GM12878 (cell line): ENCODE data around the gene MED13L. TPM values are rescaled to one million over a fixed set of nuclear protein-coding genes. Genes with fewer than 3 reads are reported as not detected.

ENCODE experiments used
- ATAC-seq: fragments of 200-7000 bp; cut with Tn5 transposase; 3 replicates; pipeline ENCODE4 v1.9.1; 2020; ENCODE audit warnings: mild to moderate bottlenecking, moderate library complexity
- BruUV-seq: library from RNA; stranded (reverse); fragments of 400-500 nt; replicated peaks from 2 replicates; lab custom pipeline; 2021; lab: Mats Ljungman, UMichigan
- CTCF ChIA-PET: fragments of 300-600 bp; sonication (Branson Sonifier 250); formaldehyde crosslinking; extraction: SDS; loops from one replicate; lab custom pipeline; 2021; ENCODE audit warnings: inconsistent platforms; lab: Yijun Ruan, JAX
- POLR2A ChIA-PET: fragments of 350-600 bp; formaldehyde crosslinking; extraction: SDS; loops from one replicate; lab custom pipeline; 2021; ENCODE audit warnings: inconsistent platforms; lab: Charles Lee
- RAD21 ChIA-PET: fragments of 300-600 bp; sonication (Branson Sonifier 250); formaldehyde crosslinking; loops from one replicate; lab custom pipeline; 2023; ENCODE audit warnings: antibody characterized with exemption; ENCODE audit not compliant: unreplicated experiment; lab: Charles Lee
- SMC1A ChIA-PET: fragments of 300-600 bp; sonication (Branson Sonifier 250); formaldehyde crosslinking; loops from one replicate; lab custom pipeline; 2023; ENCODE audit not compliant: unreplicated experiment, uncharacterized antibody; lab: Charles Lee
- DNase-seq: peaks from one replicate; pipeline ENCODE4 v3.0.0-alpha.2; 2011; ENCODE audit warnings: low read depth, low spot score
- FAIRE-seq: peaks from 3 replicates; lab custom pipeline; 2011; peaks lifted over from hg19 to GRCh38; lab: Jason Lieb, UNC
- H2AFZ ChIP-seq: 2 replicates; pipeline ENCODE4 v1.6.0; 2011; ENCODE audit warnings: low read depth, low read length, control low read depth; ENCODE audit not compliant: control insufficient read depth
- H3K27ac ChIP-seq: 2 replicates; pipeline ENCODE4 v1.5.1; 2011; ENCODE audit warnings: control low read depth; ENCODE audit not compliant: control insufficient read depth, insufficient read depth
- H3K27me3 ChIP-seq, 2 experiments: replicated peaks in 1 of 2; 2 replicates each; pipeline versions ENCODE4 v1.6.0 to v1.6.1; 2011; ENCODE audit warnings: low read length in 1 of 2; ENCODE audit not compliant: control insufficient read depth in 2 of 2, insufficient read depth in 2 of 2
- H3K36me3 ChIP-seq, 2 experiments: 2 replicates each; pipeline ENCODE4 v1.5.1; 2011; ENCODE audit warnings: low read length in 1 of 2; ENCODE audit not compliant: control insufficient read depth in 2 of 2, insufficient read depth in 2 of 2
- H3K4me1 ChIP-seq: 2 replicates; pipeline ENCODE4 v1.6.1; 2011; ENCODE audit warnings: mild to moderate bottlenecking, low read length, moderate library complexity, mixed read lengths; ENCODE audit not compliant: control insufficient read depth, insufficient read depth
- H3K4me2 ChIP-seq: 2 replicates; pipeline ENCODE4 v1.6.0; 2011; ENCODE audit warnings: control low read depth; ENCODE audit not compliant: control insufficient read depth, insufficient read depth
- H3K4me3 ChIP-seq: fragments of 200-600 bp; sonication (generic); 2 replicates; pipeline ENCODE4 v1.5.1; 2016
- H3K79me2 ChIP-seq: 2 replicates; pipeline ENCODE4 v1.6.0; 2011; ENCODE audit warnings: low read length; ENCODE audit not compliant: control insufficient read depth, insufficient read depth
- H3K9ac ChIP-seq: 2 replicates; pipeline ENCODE4 v1.8.0; 2011; ENCODE audit warnings: low read length, control low read depth, mixed read lengths; ENCODE audit not compliant: control insufficient read depth, insufficient read depth
- H3K9me3 ChIP-seq: replicated peaks from 3 replicates; pipeline ENCODE4 v1.5.1; 2011; ENCODE audit warnings: mild to moderate bottlenecking, low read length; ENCODE audit not compliant: control insufficient read depth, insufficient read depth
- H4K20me1 ChIP-seq: 2 replicates; pipeline ENCODE4 v1.6.0; 2011; ENCODE audit not compliant: control insufficient read depth, insufficient read depth
- BRCA1 ChIP-seq: IDR thresholded peaks from 2 replicates; pipeline ENCODE4 v1.6.1; 2011; ENCODE audit warnings: low read depth, low read length, improper control_type of control experiment
- FOS ChIP-seq: IDR thresholded peaks from 3 replicates; pipeline ENCODE4 v1.6.1; 2011; ENCODE audit warnings: borderline replicate concordance; ENCODE audit not compliant: insufficient read length; ENCODE audit errors: extremely low read depth
- MTA2 ChIP-seq: fragments of 450-650 bp; IDR thresholded peaks from 2 replicates; pipeline ENCODE4 v1.6.1; 2016; ENCODE audit warnings: low read depth, mild to moderate bottlenecking, moderate library complexity
- NBN ChIP-seq: fragments of 450-650 bp; IDR thresholded peaks from 2 replicates; pipeline ENCODE4 v1.6.1; 2016
- NKRF ChIP-seq: fragments of 450-650 bp; conservative IDR thresholded peaks from 2 replicates; pipeline ENCODE4 v1.6.1; 2017; ENCODE audit warnings: mild to moderate bottlenecking, moderate library complexity
- NR2C2 ChIP-seq: IDR thresholded peaks from 2 replicates; pipeline ENCODE4 v1.6.1; 2011; ENCODE audit warnings: borderline replicate concordance, low read depth; ENCODE audit not compliant: control insufficient read depth, insufficient read length
- PAX5 ChIP-seq: IDR thresholded peaks from 2 replicates; pipeline ENCODE4 v1.6.1; 2011; ENCODE audit warnings: low read depth, low read length, borderline replicate concordance
- RAD51 ChIP-seq: fragments of 450-650 bp; IDR thresholded peaks from 2 replicates; pipeline ENCODE4 v1.6.1; 2016; ENCODE audit warnings: moderate library complexity, mild to moderate bottlenecking, inconsistent platforms
- SRF ChIP-seq, 2 experiments: IDR thresholded peaks; 2 replicates each; pipeline ENCODE4 v1.6.1; 2011; ENCODE audit warnings: low read depth in 2 of 2, low read length in 2 of 2, mild to moderate bottlenecking in 1 of 2, moderate library complexity in 1 of 2
- ZBED1 ChIP-seq: IDR thresholded peaks from 2 replicates; pipeline ENCODE4 v1.6.1; 2016; ENCODE audit warnings: borderline replicate concordance
- ZNF207 ChIP-seq: fragments of 450-650 bp; IDR thresholded peaks from 2 replicates; pipeline ENCODE4 v1.6.1; 2014; ENCODE audit warnings: antibody characterized with exemption, mild to moderate bottlenecking, borderline replicate concordance
- ZNF687 ChIP-seq: fragments of 450-650 bp; IDR thresholded peaks from 2 replicates; pipeline ENCODE4 v1.6.1; 2017; ENCODE audit warnings: mild to moderate bottlenecking, moderate library complexity
- WGBS: methylation state at CpG from one replicate; pipeline ENCODE4 v1.1.6; 2016; ENCODE audit warnings: low lambda C conversion rate; ENCODE audit not compliant: insufficient replicate concordance, insufficient coverage; ENCODE audit errors: missing lambda C conversion rate; 5-methylcytosine and 5-hydroxymethylcytosine counted together
- in situ Hi-C: fragments of 300-500 bp; cut with MboI; formaldehyde crosslinking; loops from 9 replicates; pipeline ENCODE4 v1.14.3; 2018; ENCODE audit warnings: mixed read lengths
- intact Hi-C: fragments of 100-400 bp; cut with micrococcal nuclease; formaldehyde crosslinking; loops from one replicate; pipeline ENCODE4 v1.14.2; 2022; ENCODE audit not compliant: unreplicated experiment
- polyA plus RNA-seq, 11 experiments: library from polyadenylated mRNA; depleted of rRNA in 4 of 11; unstranded in 6 of 11; stranded (reverse) in 5 of 11; fragments of >200 nt; fragmentation: Nextera tagmentation in 4 of 11; fragmentation: Illumina TruSeq in 1 of 11; extraction: Ambion mirVana in 4 of 11; extraction: Trizol in 1 of 11; gene quantifications; 1 replicate in 1 of 11; 2 replicates in 10 of 11; pipeline versions ENCODE4 v1.2.1 to v1.2.3, GENCODE V29; 2011 to 2016; ENCODE audit warnings: inconsistent platforms in 2 of 11, missing spikeins in 2 of 11, low read depth in 1 of 11
- total RNA-seq, 4 experiments: library from RNA; depleted of rRNA in 3 of 4; stranded (reverse); fragments of >200 nt in 3 of 4; fragmentation: Illumina TruSeq in 1 of 4; extraction: Trizol in 1 of 4; gene quantifications; 2 replicates each; pipeline versions ENCODE4 v1.2.1 to v1.2.3, GENCODE V29; 2013 to 2021
- TF ChIP-seq, protein P1 (sequence below): fragments of 450-650 bp; IDR thresholded peaks from 2 replicates; pipeline ENCODE4 v1.6.1; 2017; ENCODE audit warnings: antibody characterized with exemption, mild to moderate bottlenecking, moderate library complexity
- TF ChIP-seq, protein P2 (sequence below): fragments of 450-650 bp; IDR thresholded peaks from 2 replicates; pipeline ENCODE4 v1.6.1; 2016; ENCODE audit warnings: mild to moderate bottlenecking

Gene MED13L
- total and polyA plus RNA-seq, 10 of the 15 experiments (the other 5 are each of a cell fraction or from before 2014, with no cell fraction given), result 3.7 to 30.1 (median 9.1) TPM

DNA sequence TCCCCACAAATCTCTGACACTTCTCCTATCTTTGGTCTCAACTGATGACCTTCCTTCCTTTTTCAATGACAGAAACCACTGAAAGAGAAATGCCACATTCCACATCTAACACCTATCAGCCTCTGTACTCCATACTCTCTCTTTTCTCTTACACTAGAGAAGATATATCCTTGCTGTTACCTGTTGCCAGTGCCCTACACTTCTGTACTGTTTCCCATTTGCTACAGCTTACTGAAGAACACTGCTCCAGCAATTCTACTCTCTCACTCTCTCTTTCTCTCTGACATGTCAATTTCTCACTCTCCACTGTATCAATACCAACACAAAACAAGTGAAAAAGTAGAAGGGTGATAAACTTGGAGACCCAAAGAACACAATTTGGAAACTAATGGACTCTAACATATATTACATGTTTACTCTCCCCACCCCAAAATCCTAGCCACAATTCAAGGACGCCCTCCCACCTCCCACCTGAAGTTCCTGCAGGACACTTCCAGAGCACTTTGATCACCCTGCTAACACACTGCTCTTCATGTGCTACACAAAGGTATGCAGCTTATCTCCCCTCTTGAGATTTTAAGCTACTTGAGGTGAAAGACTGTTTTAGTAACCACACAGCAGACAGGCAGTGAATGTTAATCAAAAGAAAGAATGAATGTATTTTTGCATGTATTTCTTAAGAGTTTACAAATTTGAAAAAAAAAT lies 95.0 kb downstream of the MED13L start:
- H4K20me1 ChIP-seq, result no peaks in the 10 kb centered on the region; the same call in 1 of the 2 replicates
- H2AFZ ChIP-seq, result no peak overlapping the region
- H3K9ac ChIP-seq, result no peak overlapping the region
- ChIA-PET POLR2A (no interaction called here), CTCF (no interaction called here), RAD21 (no interaction called here), SMC1A (no interaction called here)
- no peaks in the 10 kb centered on the region for H3K27me3 ChIP-seq
- peak; percentile 44; the same call in 2 of the 3 replicates for ATAC-seq
- H3K79me2 ChIP-seq, result no peaks in the 10 kb centered on the region; the same call in 1 of the 2 replicates
- H3K4me3 ChIP-seq, result no peak overlapping the region
- H3K4me2 ChIP-seq, result no peak overlapping the region
- H3K36me3 ChIP-seq, result no peaks in the 10 kb centered on the region
- no peak overlapping the region for H3K27ac ChIP-seq
- FAIRE-seq, result no peak
- in situ Hi-C loops, result no loop called here
- BruUV-seq, result no TSS peak
- no peaks in the 10 kb centered on the region for H3K9me3 ChIP-seq
- H3K4me1 ChIP-seq, result no peaks in the 10 kb centered on the region; the same call in 1 of the 2 replicates
- no peak for DNase-seq
- WGBS, result 56% methylated on average over 1 of the region's 1 CpG
- intact Hi-C loops, result no loop called here
- TF ChIP-seq MTA2 (no peak), ZBED1 (no peak), FOS (no peak), PAX5 (no peak), ZNF687 (no peak), RAD51 (no peak), NR2C2 (no peak), BRCA1 (no peak), ZNF207 (no peak), NBN (no peak), SRF (IDR thresholded peaks at IDR 0.05; ENCODE audit: low read depth in 2 of 2, low read length in 2 of 2) (no peak), NKRF (no peak)
- TF ChIP-seq, protein P1, sequence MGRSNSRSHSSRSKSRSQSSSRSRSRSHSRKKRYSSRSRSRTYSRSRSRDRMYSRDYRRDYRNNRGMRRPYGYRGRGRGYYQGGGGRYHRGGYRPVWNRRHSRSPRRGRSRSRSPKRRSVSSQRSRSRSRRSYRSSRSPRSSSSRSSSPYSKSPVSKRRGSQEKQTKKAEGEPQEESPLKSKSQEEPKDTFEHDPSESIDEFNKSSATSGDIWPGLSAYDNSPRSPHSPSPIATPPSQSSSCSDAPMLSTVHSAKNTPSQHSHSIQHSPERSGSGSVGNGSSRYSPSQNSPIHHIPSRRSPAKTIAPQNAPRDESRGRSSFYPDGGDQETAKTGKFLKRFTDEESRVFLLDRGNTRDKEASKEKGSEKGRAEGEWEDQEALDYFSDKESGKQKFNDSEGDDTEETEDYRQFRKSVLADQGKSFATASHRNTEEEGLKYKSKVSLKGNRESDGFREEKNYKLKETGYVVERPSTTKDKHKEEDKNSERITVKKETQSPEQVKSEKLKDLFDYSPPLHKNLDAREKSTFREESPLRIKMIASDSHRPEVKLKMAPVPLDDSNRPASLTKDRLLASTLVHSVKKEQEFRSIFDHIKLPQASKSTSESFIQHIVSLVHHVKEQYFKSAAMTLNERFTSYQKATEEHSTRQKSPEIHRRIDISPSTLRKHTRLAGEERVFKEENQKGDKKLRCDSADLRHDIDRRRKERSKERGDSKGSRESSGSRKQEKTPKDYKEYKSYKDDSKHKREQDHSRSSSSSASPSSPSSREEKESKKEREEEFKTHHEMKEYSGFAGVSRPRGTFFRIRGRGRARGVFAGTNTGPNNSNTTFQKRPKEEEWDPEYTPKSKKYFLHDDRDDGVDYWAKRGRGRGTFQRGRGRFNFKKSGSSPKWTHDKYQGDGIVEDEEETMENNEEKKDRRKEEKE, result no peak
- TF ChIP-seq, protein P2, sequence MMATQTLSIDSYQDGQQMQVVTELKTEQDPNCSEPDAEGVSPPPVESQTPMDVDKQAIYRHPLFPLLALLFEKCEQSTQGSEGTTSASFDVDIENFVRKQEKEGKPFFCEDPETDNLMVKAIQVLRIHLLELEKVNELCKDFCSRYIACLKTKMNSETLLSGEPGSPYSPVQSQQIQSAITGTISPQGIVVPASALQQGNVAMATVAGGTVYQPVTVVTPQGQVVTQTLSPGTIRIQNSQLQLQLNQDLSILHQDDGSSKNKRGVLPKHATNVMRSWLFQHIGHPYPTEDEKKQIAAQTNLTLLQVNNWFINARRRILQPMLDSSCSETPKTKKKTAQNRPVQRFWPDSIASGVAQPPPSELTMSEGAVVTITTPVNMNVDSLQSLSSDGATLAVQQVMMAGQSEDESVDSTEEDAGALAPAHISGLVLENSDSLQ, result no peak
